Endothelial cell (in vitro differentiated cells): ENCODE measurements around the gene SEMA6A. TPM values are rescaled to one million over a fixed set of nuclear protein-coding genes. Genes with fewer than 3 reads are reported as not detected.
A peak's percentile ranks its signal among the peaks of the same experiment; 100 is the strongest.
"Not testable (repeated sequence)": the region's sequence is repeated elsewhere in the genome, so short reads cannot be mapped to it uniquely, and the experiment has no call there.

Experiments used
- DNase-seq: peaks from one replicate; pipeline ENCODE4 v3.0.0; 2021; ENCODE audit warnings: low spot score
- H3K27ac Mint-ChIP-seq: one replicate; pipeline ENCODE4 v1.8.0; 2021; ENCODE audit warnings: mixed read lengths, inconsistent platforms; ENCODE audit not compliant: unreplicated experiment
- H3K27me3 Mint-ChIP-seq: one replicate; pipeline ENCODE4 v1.8.0; 2021; ENCODE audit warnings: mild to moderate bottlenecking, moderate library complexity, mixed read lengths, inconsistent platforms; ENCODE audit not compliant: unreplicated experiment
- H3K36me3 Mint-ChIP-seq: one replicate; pipeline ENCODE4 v1.8.0; 2021; ENCODE audit warnings: mild to moderate bottlenecking, low read depth, mixed read lengths, inconsistent platforms; ENCODE audit not compliant: unreplicated experiment
- H3K4me1 Mint-ChIP-seq: one replicate; pipeline ENCODE4 v1.8.0; 2021; ENCODE audit warnings: mild to moderate bottlenecking, mixed read lengths, inconsistent platforms; ENCODE audit not compliant: unreplicated experiment
- H3K4me3 Mint-ChIP-seq: one replicate; pipeline ENCODE4 v1.8.0; 2021; ENCODE audit warnings: mild to moderate bottlenecking, mixed read lengths, inconsistent platforms; ENCODE audit not compliant: unreplicated experiment
- H3K9me3 Mint-ChIP-seq: one replicate; pipeline ENCODE4 v1.8.0; 2021; ENCODE audit warnings: mixed read lengths, inconsistent platforms; ENCODE audit not compliant: unreplicated experiment
- total RNA-seq: library from RNA; stranded (reverse); fragmentation: NEBNext Ultra II Directional; extraction: Animal tissue kit (Norgen Biotek cat#: 25700); gene quantifications from one replicate; pipeline ENCODE4 v1.2.1, GENCODE V29; 2021; ENCODE audit not compliant: unreplicated experiment
- TF ChIP-seq, protein P1 (sequence below): fragments of 200-600 bp; sonication (generic); IDR thresholded peaks from one replicate; pipeline ENCODE4 v1.5.0; 2021; ENCODE audit warnings: antibody characterized with exemption; ENCODE audit not compliant: unreplicated experiment

Gene SEMA6A
- total RNA-seq, 1 donor from 2014 or later = 180 TPM

DNA sequence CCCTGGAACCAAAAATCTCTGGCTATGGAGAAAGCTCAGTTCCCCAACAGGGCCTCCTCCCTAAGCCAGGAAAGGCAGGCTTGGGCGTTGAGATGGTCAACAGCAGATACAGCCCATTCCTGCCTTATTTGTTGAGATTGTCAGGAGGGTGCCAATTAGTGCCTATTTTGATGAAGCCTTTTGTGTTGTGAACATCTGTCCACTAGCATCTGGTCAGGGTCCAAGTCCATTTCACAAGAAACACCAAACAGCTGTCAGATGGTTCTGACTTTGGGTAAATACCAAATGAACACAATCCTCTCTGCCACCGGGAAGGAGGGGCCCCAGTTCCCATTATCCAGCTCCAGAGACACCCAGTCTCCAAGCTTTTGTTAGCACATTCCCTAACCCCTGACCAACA is 19.9 kb downstream of the SEMA6A start:
- H3K9me3 Mint-ChIP-seq = no peaks in the 10 kb centered on the region
- H3K27me3 Mint-ChIP-seq = peaks cover 4% of the 10 kb centered on the region
- DNase-seq = no peak
- H3K4me1 Mint-ChIP-seq = peaks cover 82% of the 10 kb centered on the region
- H3K36me3 Mint-ChIP-seq = peaks cover 7% of the 10 kb centered on the region
- TF ChIP-seq, protein P1, sequence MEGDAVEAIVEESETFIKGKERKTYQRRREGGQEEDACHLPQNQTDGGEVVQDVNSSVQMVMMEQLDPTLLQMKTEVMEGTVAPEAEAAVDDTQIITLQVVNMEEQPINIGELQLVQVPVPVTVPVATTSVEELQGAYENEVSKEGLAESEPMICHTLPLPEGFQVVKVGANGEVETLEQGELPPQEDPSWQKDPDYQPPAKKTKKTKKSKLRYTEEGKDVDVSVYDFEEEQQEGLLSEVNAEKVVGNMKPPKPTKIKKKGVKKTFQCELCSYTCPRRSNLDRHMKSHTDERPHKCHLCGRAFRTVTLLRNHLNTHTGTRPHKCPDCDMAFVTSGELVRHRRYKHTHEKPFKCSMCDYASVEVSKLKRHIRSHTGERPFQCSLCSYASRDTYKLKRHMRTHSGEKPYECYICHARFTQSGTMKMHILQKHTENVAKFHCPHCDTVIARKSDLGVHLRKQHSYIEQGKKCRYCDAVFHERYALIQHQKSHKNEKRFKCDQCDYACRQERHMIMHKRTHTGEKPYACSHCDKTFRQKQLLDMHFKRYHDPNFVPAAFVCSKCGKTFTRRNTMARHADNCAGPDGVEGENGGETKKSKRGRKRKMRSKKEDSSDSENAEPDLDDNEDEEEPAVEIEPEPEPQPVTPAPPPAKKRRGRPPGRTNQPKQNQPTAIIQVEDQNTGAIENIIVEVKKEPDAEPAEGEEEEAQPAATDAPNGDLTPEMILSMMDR = no peak
- no peak overlapping the region for H3K27ac Mint-ChIP-seq
- no peak overlapping the region for H3K4me3 Mint-ChIP-seq

DNA sequence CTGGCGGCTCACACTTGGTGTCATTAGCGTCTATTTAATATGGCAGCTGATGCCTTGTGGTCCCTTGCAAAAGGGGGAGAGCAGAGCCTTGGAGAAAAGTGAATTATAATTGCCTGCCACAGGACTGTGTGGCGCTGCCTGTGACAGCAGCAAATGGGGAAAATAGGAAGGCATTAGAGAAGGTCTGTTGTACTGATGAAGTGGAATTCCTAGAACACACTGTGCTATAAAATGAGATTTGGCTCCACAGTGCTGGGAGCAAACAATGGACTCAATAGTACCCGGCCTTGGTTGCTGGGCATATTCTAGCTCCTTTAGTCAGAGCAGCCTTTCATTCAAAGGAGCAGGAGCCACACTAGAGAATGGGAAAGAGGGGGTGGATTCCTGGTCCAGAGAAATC is 21.3 kb downstream of the SEMA6A start:
- peaks cover 71% of the 10 kb centered on the region for H3K4me1 Mint-ChIP-seq

DNA sequence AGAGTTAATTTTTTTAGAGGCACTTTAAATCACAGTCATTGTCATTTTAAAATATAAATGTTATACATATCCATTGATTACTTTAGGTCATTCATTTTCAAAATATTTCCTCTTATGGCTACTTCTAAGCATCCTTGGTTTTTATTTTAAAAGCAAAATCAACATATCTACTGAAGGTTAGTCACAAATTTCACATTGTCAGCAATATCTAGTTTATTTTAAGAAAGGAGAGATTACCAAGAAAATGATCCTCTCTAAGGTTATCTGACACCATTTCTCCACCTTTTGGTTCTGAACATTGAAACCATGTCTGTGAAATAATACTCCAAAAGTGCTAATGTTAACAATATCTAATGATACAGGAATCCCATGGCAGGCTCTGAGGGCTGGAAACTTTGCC is 24.5 kb downstream of the SEMA6A start:
- H3K4me3 Mint-ChIP-seq = no peak overlapping the region

More for the DNA sequence above, 21.3 kb downstream of the SEMA6A start:
- DNase-seq = no peak
- Mint-ChIP-seq H3K4me3 (no peak overlapping the region), H3K27ac (no peak overlapping the region), H3K9me3 (no peaks in the 10 kb centered on the region), H3K36me3 (peaks cover 9% of the 10 kb centered on the region), H3K27me3 (peaks cover 3% of the 10 kb centered on the region)
- TF ChIP-seq, protein P1 = no peak

DNA sequence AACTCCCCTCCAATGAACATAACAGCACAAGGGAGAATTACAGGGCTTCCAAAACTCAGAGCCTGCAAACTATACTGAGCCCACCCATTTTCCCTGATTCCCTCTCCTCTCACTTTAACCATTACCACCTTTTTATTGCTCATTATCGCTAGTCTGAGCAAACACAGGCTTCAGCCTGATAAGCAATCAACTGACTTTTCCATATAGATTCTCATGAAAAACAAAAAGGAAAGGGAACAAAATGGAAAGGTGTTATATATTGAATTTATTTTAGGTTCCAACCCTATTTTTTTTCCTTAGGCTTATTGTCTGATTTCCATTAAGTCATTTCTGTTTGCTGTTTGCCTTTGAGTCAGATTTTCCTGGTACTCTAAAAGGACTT is 27.9 kb downstream of the SEMA6A start:
- no peak overlapping the region for H3K4me3 Mint-ChIP-seq
- H3K36me3 Mint-ChIP-seq = peaks cover 30% of the 10 kb centered on the region
- peaks cover 3% of the 10 kb centered on the region for H3K27me3 Mint-ChIP-seq
- no peak for DNase-seq
- TF ChIP-seq, protein P1 = no peak
- H3K4me1 Mint-ChIP-seq = peaks cover 31% of the 10 kb centered on the region
- no peak overlapping the region for H3K27ac Mint-ChIP-seq
- no peaks in the 10 kb centered on the region for H3K9me3 Mint-ChIP-seq

More for the DNA sequence above, 24.5 kb downstream of the SEMA6A start:
- Mint-ChIP-seq H3K36me3 (peaks cover 29% of the 10 kb centered on the region), H3K9me3 (no peaks in the 10 kb centered on the region), H3K27ac (no peak overlapping the region), H3K27me3 (peaks cover 5% of the 10 kb centered on the region), H3K4me1 (peaks cover 44% of the 10 kb centered on the region)
- no peak for DNase-seq
- TF ChIP-seq, protein P1 = no peak

DNA sequence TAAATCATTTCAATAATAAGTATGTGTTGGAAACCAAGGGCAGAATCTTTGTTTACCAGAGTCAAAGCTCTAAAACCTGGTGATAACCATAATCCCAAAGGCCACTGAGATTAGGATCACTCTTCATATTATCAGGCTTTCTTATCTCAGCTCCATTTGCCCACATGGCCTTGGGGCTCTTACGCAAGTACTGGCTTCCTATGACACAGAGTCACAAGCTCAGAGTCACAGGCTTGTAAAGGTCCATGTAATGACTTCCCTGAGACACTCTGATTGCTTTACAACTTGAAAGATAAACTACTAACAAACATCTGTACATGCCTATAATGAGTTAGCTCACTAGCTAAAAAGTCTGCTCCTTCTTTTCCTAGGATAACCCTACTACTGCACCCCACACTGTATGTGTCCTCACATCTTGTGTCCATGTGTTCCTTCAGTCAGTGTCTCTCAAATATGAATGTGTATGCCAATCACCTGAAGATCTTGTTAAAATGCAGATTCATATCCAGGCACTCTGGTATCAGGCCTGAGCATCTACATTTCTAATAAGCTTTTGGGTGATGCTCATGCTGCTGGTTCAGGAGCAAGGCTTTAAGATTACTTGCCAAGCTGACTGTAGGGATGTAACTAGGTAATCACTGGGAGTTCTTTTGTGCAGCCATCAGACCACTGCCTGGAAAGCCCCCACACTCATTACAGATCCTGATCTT is 28.4 kb downstream of the SEMA6A start:
- no peak overlapping the region for H3K27ac Mint-ChIP-seq

DNA sequence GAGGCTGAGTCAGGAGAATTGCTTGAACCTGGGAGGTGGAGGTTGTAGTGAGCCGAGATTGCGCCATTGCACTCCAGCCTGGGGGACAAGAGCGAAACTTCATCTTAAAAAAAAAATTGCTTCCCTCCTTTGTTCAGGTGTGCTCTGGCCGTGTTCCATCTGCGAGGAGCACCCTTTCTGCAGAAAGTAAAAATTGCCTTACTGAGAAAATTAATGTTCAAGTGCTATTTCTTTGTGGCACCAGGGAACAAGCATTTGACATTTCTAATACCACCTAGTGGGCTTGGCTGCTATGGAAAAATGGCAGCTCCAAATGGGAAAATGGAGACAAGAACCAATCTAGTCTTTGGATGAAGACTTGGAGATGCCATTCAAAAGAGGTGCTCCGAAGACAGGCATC is 29.2 kb downstream of the SEMA6A start:
- not testable (repeated sequence) for DNase-seq, H3K27me3 Mint-ChIP-seq, H3K27ac Mint-ChIP-seq, H3K4me3 Mint-ChIP-seq, H3K9me3 Mint-ChIP-seq
- H3K4me1 Mint-ChIP-seq = peaks cover 19% of the 10 kb centered on the region
- H3K36me3 Mint-ChIP-seq = peaks cover 31% of the 10 kb centered on the region

More for the DNA sequence above, 28.4 kb downstream of the SEMA6A start:
- no peak for DNase-seq
- Mint-ChIP-seq H3K4me1 (peaks cover 26% of the 10 kb centered on the region), H3K36me3 (peaks cover 30% of the 10 kb centered on the region), H3K27me3 (peaks cover 3% of the 10 kb centered on the region), H3K4me3 (peak overlapping the region; percentile 49), H3K9me3 (no peaks in the 10 kb centered on the region)
- TF ChIP-seq, protein P1 = no peak
